Right renal pelvis (tissue), 4 donors: ENCODE results near the gene PPP1R8. TPM values are rescaled to one million over a fixed set of nuclear protein-coding genes. Genes with fewer than 3 reads are reported as not detected.
"Not testable (repeated sequence)": the region's sequence is repeated elsewhere in the genome, so short reads cannot be mapped to it uniquely, and the experiment has no call there.

ENCODE experiments used
- DNase-seq, 4 donors: peaks; one replicate each; pipeline ENCODE4 v3.0.0-alpha.2; 2013; ENCODE audit warnings: low read depth in 4 of 4, low spot score in 3 of 4, missing footprints in 1 of 4
- polyA plus RNA-seq, 4 donors: library from polyadenylated mRNA; unstranded; fragments of 120-200 nt; gene quantifications; one replicate each; pipeline ENCODE4 v1.2.1, GENCODE V29; 2013; ENCODE audit not compliant: insufficient read length in 4 of 4

The PPP1R8 gene
- 10 to 100 TPM; 53.7 to 61.7 (median 58.1) TPM for polyA plus RNA-seq

- peak; percentile 85 to 94 (median 92) for DNase-seq
Observed at GRCh38 chr1:27830621-27831440, at the start of gene PPP1R8. TSS of gene PPP1R8 (plus strand) at chr1:27830782. CDS start at chr1:27830836, 54 bp downstream.

GRCh38 chr1:27782950-27783349 is 47.6 kb upstream of the PPP1R8 start:
- DNase-seq: no peak

- DNase-seq: no peak
Observed at GRCh38 chr1:27784700-27785099, 45.9 kb upstream of the PPP1R8 start.

- no peak for DNase-seq
Observed at GRCh38 chr1:27785781-27786455, 44.7 kb upstream of the PPP1R8 start.

GRCh38 chr1:27787895-27788294 is 42.7 kb upstream of the PPP1R8 start:
- no peak for DNase-seq

GRCh38 chr1:27789540-27790041 is 41.0 kb upstream of the PPP1R8 start:
- peak in 1 of 4 donors; percentile 1 for DNase-seq

GRCh38 chr1:27790270-27790669 is 40.3 kb upstream of the PPP1R8 start:
- not testable (repeated sequence) for DNase-seq

- no peak for DNase-seq
Observed at GRCh38 chr1:27795601-27796000, 35.0 kb upstream of the PPP1R8 start.

GRCh38 chr1:27804791-27805190 is 25.8 kb upstream of the PPP1R8 start:
- DNase-seq: no peak

GRCh38 chr1:27806758-27807157 is 23.8 kb upstream of the PPP1R8 start:
- no peak for DNase-seq

GRCh38 chr1:27807385-27807784 is 23.2 kb upstream of the PPP1R8 start:
- no peak for DNase-seq

- DNase-seq: not testable (repeated sequence)
Observed at GRCh38 chr1:27808131-27808530, 22.5 kb upstream of the PPP1R8 start.

GRCh38 chr1:27809883-27810282 is 20.7 kb upstream of the PPP1R8 start:
- no peak for DNase-seq

- DNase-seq: no peak
Observed at GRCh38 chr1:27811741-27812500, 18.7 kb upstream of the PPP1R8 start.

GRCh38 chr1:27816921-27817630 is 13.5 kb upstream of the PPP1R8 start:
- DNase-seq: peak in 3 of 4 donors; percentile 33 to 49 (median 39)

- no peak for DNase-seq
Observed at GRCh38 chr1:27821761-27822315, 8.7 kb upstream of the PPP1R8 start.

- no peak for DNase-seq
Observed at GRCh38 chr1:27823784-27824183, 6.8 kb upstream of the PPP1R8 start.

- DNase-seq: no peak
Observed at GRCh38 chr1:27824411-27824810, 6.2 kb upstream of the PPP1R8 start.

GRCh38 chr1:27829339-27829960 is 1.1 kb upstream of the PPP1R8 start:
- DNase-seq: not testable (repeated sequence)
